Mucosa of descending colon (tissue), 3 donors: ENCODE measurements around the gene PFDN4. TPM values are rescaled to one million over a fixed set of nuclear protein-coding genes. Genes with fewer than 3 reads are reported as not detected.

Experiments
- ATAC-seq: fragments of 200-7000 bp; cut with Tn5 transposase; one replicate; pipeline ENCODE4 v1.9.1; 2020; ENCODE audit warnings: mild to moderate bottlenecking, moderate library complexity
- DNase-seq, 3 donors: peaks; one replicate each; pipeline ENCODE4 v3.0.0-alpha.2; 2020
- H3K36me3 ChIP-seq: fragments of 200-600 bp; one replicate; pipeline ENCODE4 v1.8.0; 2021; ENCODE audit warnings: low read depth, mild to moderate bottlenecking
- H3K4me1 ChIP-seq: fragments of 200-600 bp; one replicate; pipeline ENCODE4 v1.8.0; 2021; ENCODE audit warnings: low read depth, mild to moderate bottlenecking
- H3K4me3 ChIP-seq: fragments of 200-600 bp; one replicate; pipeline ENCODE4 v1.8.0; 2021; ENCODE audit warnings: mild to moderate bottlenecking
- H3K9me3 ChIP-seq: fragments of 200-600 bp; one replicate; pipeline ENCODE4 v1.8.0; 2021; ENCODE audit warnings: mild to moderate bottlenecking
- CTCF ChIP-seq: fragments of 200-600 bp; IDR thresholded peaks from one replicate; pipeline ENCODE4 v1.8.0; 2022; ENCODE audit warnings: antibody characterized with exemption, mild to moderate bottlenecking
- intact Hi-C, 2 donors: fragments of 100-400 bp; cut with DNase I in 1 of 2; cut with micrococcal nuclease in 1 of 2; formaldehyde crosslinking; loops; one replicate each; pipeline versions ENCODE4 v1.11.0 to v1.11.1; 2022; cut with DNase I, micrococcal nuclease
- total RNA-seq, 3 donors: library from RNA; stranded (reverse); fragmentation: NEBNext Ultra II Directional in 2 of 3; extraction: Animal tissue kit (Norgen Biotek cat#: 25700) in 2 of 3; gene quantifications; one replicate each; pipeline versions ENCODE4 v1.2.1 to v1.2.4, GENCODE V29; 2021 to 2023
- donor health status: DM: no; HTN: no; CAD: no; lungs with moderate emphysema.
- donor health status: DM: no; HTN: no; CAD: no.
- donor health status: DM: no; HTN: yes; CAD: no.

Gene PFDN4
- total RNA-seq, 3 donors from 2014 or later = 11.1 to 23.4 (median 22.0) TPM

GRCh38 chr20:54219751-54220426 lies 12.0 kb downstream of the PFDN4 start:
- H3K4me3 ChIP-seq = no peak overlapping the region
- no peaks in the 10 kb centered on the region for H3K4me1 ChIP-seq
- ATAC-seq (no peak), DNase-seq (no peak)
- intact Hi-C loops = loop anchor here (10.0 kb wide), 1 partner anchor 425 kb away; no protein-coding TSS in a partner anchor
- H3K9me3 ChIP-seq = no peaks in the 10 kb centered on the region
- TF ChIP-seq CTCF = no peak
- no peaks in the 10 kb centered on the region for H3K36me3 ChIP-seq

- TF ChIP-seq CTCF = no peak
- no peaks in the 10 kb centered on the region for H3K9me3 ChIP-seq
- no peak for DNase-seq
- no peaks in the 10 kb centered on the region for H3K36me3 ChIP-seq
- H3K4me3 ChIP-seq = no peak overlapping the region
- no peak for ATAC-seq
- intact Hi-C loops = loop anchor here (10.0 kb wide), 1 partner anchor 424 kb away; no protein-coding TSS in a partner anchor
- H3K4me1 ChIP-seq = no peaks in the 10 kb centered on the region
These were observed 12.8 kb downstream of the PFDN4 start for GRCh38 chr20:54220722-54221121.

GRCh38 chr20:54221353-54221752 lies 13.5 kb downstream of the PFDN4 start:
- Histone ChIP-seq H3K4me3 (no peak overlapping the region), H3K9me3 (no peaks in the 10 kb centered on the region), H3K4me1 (no peaks in the 10 kb centered on the region), H3K36me3 (no peaks in the 10 kb centered on the region)
- TF ChIP-seq CTCF = no peak
- DNase-seq = no peak
- ATAC-seq = peak; percentile 26
- intact Hi-C loops = loop anchor here (10.0 kb wide), 1 partner anchor 423 kb away; no protein-coding TSS in a partner anchor

- no peak overlapping the region for H3K4me3 ChIP-seq
- ATAC-seq (no peak), DNase-seq (no peak)
- intact Hi-C loops = loop anchor here (10.0 kb wide), 1 partner anchor 423 kb away; no protein-coding TSS in a partner anchor
- no peaks in the 10 kb centered on the region for H3K36me3 ChIP-seq
- no peaks in the 10 kb centered on the region for H3K9me3 ChIP-seq
- TF ChIP-seq CTCF = no peak
- H3K4me1 ChIP-seq = no peaks in the 10 kb centered on the region
These were observed 14.4 kb downstream of the PFDN4 start for GRCh38 chr20:54221996-54222890.

- Histone ChIP-seq H3K36me3 (no peaks in the 10 kb centered on the region), H3K4me1 (no peaks in the 10 kb centered on the region), H3K4me3 (no peak overlapping the region), H3K9me3 (no peaks in the 10 kb centered on the region)
- ATAC-seq (no peak), DNase-seq (no peak)
- intact Hi-C loops = loop anchor here (10.0 kb wide), 1 partner anchor 422 kb away; no protein-coding TSS in a partner anchor
- no peak for TF ChIP-seq CTCF
These were observed 15.4 kb downstream of the PFDN4 start for GRCh38 chr20:54223285-54223684.
